Endodermal cell (in vitro differentiated cells): ENCODE results near the gene RBM3. TPM values are rescaled to one million over a fixed set of nuclear protein-coding genes. Genes with fewer than 3 reads are reported as not detected.

Experiments
- DNase-seq: peaks from one replicate; pipeline ENCODE4 v3.0.0-alpha.2; 2017
- H3K27ac ChIP-seq: 2 replicates; pipeline ENCODE4 v1.5.1; 2013; ENCODE audit warnings: mild to moderate bottlenecking, low read depth, low read length, moderate library complexity
- H3K27me3 ChIP-seq: 2 replicates; pipeline ENCODE4 v1.6.1; 2013; ENCODE audit warnings: mild to moderate bottlenecking, low read length, moderate library complexity; ENCODE audit not compliant: insufficient read depth, control insufficient read depth, poor library complexity, severe bottlenecking
- H3K36me3 ChIP-seq: 2 replicates; pipeline ENCODE4 v1.7.0; 2013; ENCODE audit warnings: mild to moderate bottlenecking, low read length, moderate library complexity; ENCODE audit not compliant: control insufficient read depth, insufficient read depth
- H3K4me1 ChIP-seq: one replicate; pipeline ENCODE4 v1.7.0; 2013; ENCODE audit warnings: low read length; ENCODE audit not compliant: control insufficient read depth, insufficient read depth
- H3K4me3 ChIP-seq: 2 replicates; pipeline ENCODE4 v1.5.1; 2013; ENCODE audit warnings: mild to moderate bottlenecking, low read length, moderate library complexity
- H3K9ac ChIP-seq: 2 replicates; pipeline ENCODE4 v1.6.1; 2013; ENCODE audit warnings: mild to moderate bottlenecking, low read length, moderate library complexity; ENCODE audit not compliant: poor library complexity, severe bottlenecking; ENCODE audit errors: extremely low read depth
- H3K9me3 ChIP-seq: 2 replicates; pipeline ENCODE4 v1.6.1; 2013; ENCODE audit warnings: mild to moderate bottlenecking, low read length, moderate library complexity; ENCODE audit not compliant: control insufficient read depth
- H3K27ac Mint-ChIP-seq: 2 replicates; pipeline ENCODE4 v1.8.0; 2020; ENCODE audit warnings: mixed read lengths
- H3K27me3 Mint-ChIP-seq: 2 replicates; pipeline ENCODE4 v1.8.0; 2021; ENCODE audit warnings: mild to moderate bottlenecking, mixed read lengths; ENCODE audit not compliant: insufficient read depth
- H3K36me3 Mint-ChIP-seq: 2 replicates; pipeline ENCODE4 v1.8.0; 2020; ENCODE audit warnings: low read depth, mixed read lengths
- H3K4me1 Mint-ChIP-seq: 2 replicates; pipeline ENCODE4 v1.8.0; 2020; ENCODE audit warnings: mixed read lengths
- H3K4me3 Mint-ChIP-seq: 2 replicates; pipeline ENCODE4 v1.8.0; 2020; ENCODE audit warnings: mild to moderate bottlenecking, moderate library complexity, mixed read lengths
- H3K9me3 Mint-ChIP-seq: 2 replicates; pipeline ENCODE4 v1.8.0; 2020; ENCODE audit warnings: mild to moderate bottlenecking, mixed read lengths
- WGBS, 2 experiments: methylation state at CpG; one replicate each; pipeline versions ENCODE4 v1.1.5 to v1.1.7; 2013; ENCODE audit warnings: missing lambda C conversion rate in 2 of 2, mixed read lengths in 1 of 2; ENCODE audit not compliant: insufficient coverage in 1 of 2, insufficient read length in 1 of 2; 5-methylcytosine and 5-hydroxymethylcytosine counted together
- total RNA-seq, 2 donors: library from RNA; stranded (reverse); fragmentation: NEBNext Ultra II Directional in 1 of 2; extraction: Animal tissue kit (Norgen Biotek cat#: 25700) in 1 of 2; gene quantifications; 2 replicates in 1 of 2; 3 replicates in 1 of 2; pipeline ENCODE4 v1.2.1, GENCODE V29; 2021
- TF ChIP-seq, protein P1 (sequence below): fragments of 200-600 bp; sonication (generic); conservative IDR thresholded peaks from 2 replicates; pipeline ENCODE4 v1.5.0; 2021; ENCODE audit warnings: antibody characterized with exemption, mild to moderate bottlenecking

Gene RBM3
- total RNA-seq, 2 donors from 2014 or later: 183 to 189 TPM

DNA sequence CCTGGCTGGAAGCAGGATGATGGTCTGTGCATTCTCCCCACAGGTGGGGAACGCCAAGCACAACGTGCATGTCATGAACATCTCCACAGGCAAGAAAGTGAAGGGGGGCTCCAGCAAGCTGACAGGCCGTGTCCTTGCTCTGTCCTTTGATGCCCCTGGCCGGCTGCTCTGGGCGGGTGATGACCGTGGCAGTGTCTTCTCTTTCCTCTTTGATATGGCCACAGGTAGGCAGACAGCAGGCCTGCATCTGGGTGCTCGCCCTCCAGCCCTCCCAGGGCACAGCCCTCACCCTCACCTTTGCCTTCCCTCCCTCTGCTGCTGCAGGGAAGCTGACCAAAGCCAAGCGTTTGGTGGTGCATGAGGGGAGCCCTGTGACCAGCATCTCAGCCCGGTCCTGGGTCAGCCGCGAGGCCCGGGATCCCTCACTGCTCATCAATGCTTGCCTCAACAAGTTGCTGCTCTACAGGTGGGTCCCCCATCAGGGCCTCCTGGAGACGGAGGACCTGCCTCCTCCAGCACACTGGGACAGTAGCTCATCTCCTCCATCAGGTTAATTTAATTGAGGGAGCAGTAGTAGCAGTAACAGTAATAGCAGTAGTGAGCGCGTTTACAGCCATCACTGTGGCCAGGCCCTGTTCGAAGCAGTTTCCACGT lies 27.6 kb downstream of the RBM3 start:
- peaks cover 72% of the 10 kb centered on the region for H3K9me3 Mint-ChIP-seq
- H3K4me1 Mint-ChIP-seq: peaks cover 2% of the 10 kb centered on the region

DNA sequence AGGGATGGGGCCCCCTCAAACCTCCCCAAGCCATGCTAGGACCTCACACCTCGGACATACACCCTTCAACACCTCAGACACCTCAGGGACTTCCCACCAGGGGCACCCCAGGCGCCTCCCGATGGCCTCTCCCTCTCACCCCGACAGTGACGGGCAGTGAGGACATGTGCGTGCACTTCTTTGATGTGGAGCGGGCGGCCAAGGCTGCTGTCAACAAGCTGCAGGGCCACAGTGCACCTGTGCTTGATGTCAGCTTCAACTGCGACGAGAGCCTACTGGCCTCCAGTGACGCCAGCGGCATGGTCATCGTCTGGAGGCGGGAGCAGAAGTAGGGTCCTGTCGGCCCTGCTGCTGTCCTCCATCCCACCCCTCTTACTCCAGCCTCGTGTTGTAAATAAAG lies 30.4 kb downstream of the RBM3 start:
- 93 to 98% methylated on average over 7 to 16 of the region's 16 CpGs for WGBS, 2 experiments

More for the DNA sequence above, 27.6 kb downstream of the RBM3 start:
- 84 to 100% methylated on average over 3 to 16 of the region's 17 CpGs for WGBS, 2 experiments
- Histone ChIP-seq H3K9ac (no peak overlapping the region), H3K27me3 (no peaks in the 10 kb centered on the region), H3K4me3 (no peak overlapping the region), H3K9me3 (no peaks in the 10 kb centered on the region), H3K4me1 (peaks cover 4% of the 10 kb centered on the region), H3K36me3 (peaks cover 8% of the 10 kb centered on the region), H3K27ac (no peak overlapping the region)
- peaks cover 29% of the 10 kb centered on the region for H3K36me3 Mint-ChIP-seq
- H3K27me3 Mint-ChIP-seq: no peaks in the 10 kb centered on the region
- no peak for DNase-seq
- H3K27ac Mint-ChIP-seq: no peak overlapping the region
- TF ChIP-seq, protein P1, sequence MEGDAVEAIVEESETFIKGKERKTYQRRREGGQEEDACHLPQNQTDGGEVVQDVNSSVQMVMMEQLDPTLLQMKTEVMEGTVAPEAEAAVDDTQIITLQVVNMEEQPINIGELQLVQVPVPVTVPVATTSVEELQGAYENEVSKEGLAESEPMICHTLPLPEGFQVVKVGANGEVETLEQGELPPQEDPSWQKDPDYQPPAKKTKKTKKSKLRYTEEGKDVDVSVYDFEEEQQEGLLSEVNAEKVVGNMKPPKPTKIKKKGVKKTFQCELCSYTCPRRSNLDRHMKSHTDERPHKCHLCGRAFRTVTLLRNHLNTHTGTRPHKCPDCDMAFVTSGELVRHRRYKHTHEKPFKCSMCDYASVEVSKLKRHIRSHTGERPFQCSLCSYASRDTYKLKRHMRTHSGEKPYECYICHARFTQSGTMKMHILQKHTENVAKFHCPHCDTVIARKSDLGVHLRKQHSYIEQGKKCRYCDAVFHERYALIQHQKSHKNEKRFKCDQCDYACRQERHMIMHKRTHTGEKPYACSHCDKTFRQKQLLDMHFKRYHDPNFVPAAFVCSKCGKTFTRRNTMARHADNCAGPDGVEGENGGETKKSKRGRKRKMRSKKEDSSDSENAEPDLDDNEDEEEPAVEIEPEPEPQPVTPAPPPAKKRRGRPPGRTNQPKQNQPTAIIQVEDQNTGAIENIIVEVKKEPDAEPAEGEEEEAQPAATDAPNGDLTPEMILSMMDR: no peak
- no peak overlapping the region for H3K4me3 Mint-ChIP-seq

DNA sequence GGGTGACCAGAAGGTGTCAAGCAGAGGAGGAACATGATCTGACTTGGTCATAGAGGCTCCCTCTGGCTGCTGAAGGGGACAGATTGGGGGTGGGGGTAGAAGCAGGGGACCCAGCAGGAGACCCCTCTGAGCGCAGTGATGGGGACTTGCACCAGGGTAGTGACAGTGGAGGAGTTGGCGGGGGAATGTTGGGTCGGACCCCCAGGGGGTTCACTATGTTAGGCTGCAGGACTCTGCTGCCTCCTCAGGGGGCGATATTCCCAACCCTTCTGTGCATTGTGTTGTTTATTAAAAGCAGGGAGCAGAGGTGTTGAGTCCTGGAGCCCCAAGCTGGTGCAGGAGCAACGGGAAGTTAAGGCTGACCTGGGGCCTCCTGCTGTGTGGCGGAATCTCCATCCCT lies 31.8 kb downstream of the RBM3 start:
- H3K36me3 Mint-ChIP-seq: peaks cover 23% of the 10 kb centered on the region
- peak; percentile 58 for DNase-seq
- Histone ChIP-seq H3K27ac (no peak overlapping the region), H3K4me3 (no peak overlapping the region), H3K9me3 (no peaks in the 10 kb centered on the region), H3K4me1 (no peaks in the 10 kb centered on the region), H3K36me3 (no peaks in the 10 kb centered on the region), H3K9ac (no peak overlapping the region), H3K27me3 (no peaks in the 10 kb centered on the region)
- peaks cover 66% of the 10 kb centered on the region for H3K9me3 Mint-ChIP-seq
- no peaks in the 10 kb centered on the region for H3K27me3 Mint-ChIP-seq
- H3K27ac Mint-ChIP-seq: no peak overlapping the region
- no peak overlapping the region for H3K4me3 Mint-ChIP-seq
- 86% methylated on average over 6 of the region's 6 CpGs; no CpG with 5 or more reads in 1 of the 2 experiments for WGBS, 2 experiments
- no peaks in the 10 kb centered on the region for H3K4me1 Mint-ChIP-seq
- TF ChIP-seq, protein P1: peak; percentile 54

More for the DNA sequence above, 30.4 kb downstream of the RBM3 start:
- no peak for DNase-seq
- Histone ChIP-seq H3K27me3 (no peaks in the 10 kb centered on the region), H3K4me1 (no peaks in the 10 kb centered on the region), H3K4me3 (no peak overlapping the region), H3K27ac (no peak overlapping the region), H3K36me3 (peaks cover 4% of the 10 kb centered on the region), H3K9me3 (no peaks in the 10 kb centered on the region), H3K9ac (no peak overlapping the region)
- Mint-ChIP-seq H3K9me3 (peaks cover 67% of the 10 kb centered on the region), H3K4me3 (no peak overlapping the region), H3K27me3 (no peaks in the 10 kb centered on the region), H3K4me1 (no peaks in the 10 kb centered on the region), H3K36me3 (peaks cover 27% of the 10 kb centered on the region), H3K27ac (no peak overlapping the region)
- TF ChIP-seq, protein P1: no peak
